OCI-LY3 (cell line): ENCODE results near the gene EFNB2.

Source experiments
- H2AFZ ChIP-seq: fragments of 200-600, 300-600 bp; shearing (Covaris generic); 2 replicates; pipeline ENCODE4 v1.6.0; 2014; ENCODE audit warnings: antibody characterized with exemption, low read depth, low read length
- H3K27ac ChIP-seq: fragments of 200-600, 300-600 bp; sonication (generic); 2 replicates; pipeline ENCODE4 v1.5.1; 2014; ENCODE audit warnings: mild to moderate bottlenecking, low read length, moderate library complexity, mixed read lengths
- H3K27me3 ChIP-seq: fragments of 200-600, 300-600 bp; sonication (generic); 2 replicates; pipeline ENCODE4 v1.6.1; 2014; ENCODE audit warnings: low read depth, low read length, mixed read lengths
- H3K36me3 ChIP-seq: fragments of 200-600, 300-600 bp; sonication (generic); replicated peaks from 2 replicates; pipeline ENCODE3; 2014; ENCODE audit warnings: low read depth, low read length, mixed read lengths
- H3K4me1 ChIP-seq: fragments of 300-600, 200-600 bp; sonication (generic); 2 replicates; pipeline ENCODE4 v1.6.1; 2014; ENCODE audit warnings: low read length, mixed read lengths
- H3K4me2 ChIP-seq: fragments of 200-600, 300-600 bp; sonication (generic); 2 replicates; pipeline ENCODE4 v1.6.1; 2014; ENCODE audit warnings: low read length, mixed read lengths
- H3K4me3 ChIP-seq: fragments of 300-600, 200-600 bp; sonication (generic); 2 replicates; pipeline ENCODE4 v1.5.1; 2014; ENCODE audit warnings: antibody characterized with exemption, mild to moderate bottlenecking, low read length, moderate library complexity
- H3K79me2 ChIP-seq: fragments of 300-600, 200-600 bp; shearing (Covaris generic); 2 replicates; pipeline ENCODE4 v1.6.1; 2014; ENCODE audit warnings: mild to moderate bottlenecking, low read length, mixed read lengths
- H3K9ac ChIP-seq: fragments of 300-600, 200-600 bp; shearing (Covaris generic); 2 replicates; pipeline ENCODE4 v1.6.0; 2014; ENCODE audit warnings: mild to moderate bottlenecking, low read length, moderate library complexity
- H3K9me3 ChIP-seq: fragments of 200-600, 300-600 bp; shearing (Covaris generic); 2 replicates; pipeline ENCODE4 v1.6.1; 2014; ENCODE audit warnings: low read length, mixed read lengths; ENCODE audit not compliant: insufficient read depth
- H4K20me1 ChIP-seq: fragments of 200-600, 300-600 bp; sonication (generic); 2 replicates; pipeline ENCODE4 v1.6.1; 2016; ENCODE audit warnings: low read length, mixed read lengths; ENCODE audit not compliant: insufficient read depth
- EZH2phosphoT487 ChIP-seq: fragments of 200-600 bp; shearing (Covaris generic); IDR thresholded peaks from 2 replicates; pipeline ENCODE4 v1.6.1; 2018; ENCODE audit warnings: antibody characterized with exemption, mixed run types, low read depth
- TF ChIP-seq, protein P1 (sequence below): fragments of 200-600, 300-600 bp; sonication (generic); IDR thresholded peaks from 2 replicates; pipeline ENCODE4 v1.5.1; 2014; ENCODE audit warnings: antibody characterized with exemption, low read length, low read depth

The EFNB2 gene

DNA sequence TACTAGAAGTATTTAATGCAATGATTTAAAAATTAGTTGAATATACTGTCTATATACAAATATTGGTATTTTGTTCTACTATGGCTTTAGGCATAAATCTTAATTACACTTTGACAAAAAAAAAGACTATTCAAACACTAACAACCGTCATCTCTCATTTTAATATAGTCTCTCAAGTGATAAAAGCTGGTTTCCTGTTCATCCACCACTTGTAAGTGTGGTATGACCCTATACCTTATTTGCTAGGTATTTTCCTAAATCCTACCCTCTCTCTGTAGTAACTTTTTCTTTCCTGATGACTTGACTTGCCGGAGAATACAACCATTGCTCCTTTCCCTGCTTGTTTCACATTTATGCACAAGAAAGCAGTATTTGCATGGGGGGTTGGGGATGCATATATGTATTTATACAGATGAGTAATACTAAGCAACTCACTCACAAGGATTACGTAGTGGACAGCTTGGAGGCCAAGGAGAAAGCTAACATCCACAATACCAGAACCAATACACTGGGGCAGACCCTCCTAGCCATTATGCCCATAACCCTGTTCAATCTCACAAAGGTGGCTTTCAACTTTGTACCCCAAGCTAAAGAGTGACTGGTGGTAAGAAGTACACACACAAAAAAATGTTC is 12.7 kb upstream of the EFNB2 start:
- Histone ChIP-seq H3K36me3 (peaks cover 71% of the 10 kb centered on the region), H3K4me2 (no peak overlapping the region), H3K79me2 (peaks cover 90% of the 10 kb centered on the region), H3K27me3 (no peaks in the 10 kb centered on the region), H3K4me3 (no peak overlapping the region), H3K4me1 (peaks cover 6% of the 10 kb centered on the region; the same call in 1 of the 2 replicates), H2AFZ (no peak overlapping the region), H4K20me1 (peaks cover 81% of the 10 kb centered on the region), H3K9me3 (no peaks in the 10 kb centered on the region), H3K9ac (no peak overlapping the region), H3K27ac (no peak overlapping the region)
- TF ChIP-seq, protein P1, sequence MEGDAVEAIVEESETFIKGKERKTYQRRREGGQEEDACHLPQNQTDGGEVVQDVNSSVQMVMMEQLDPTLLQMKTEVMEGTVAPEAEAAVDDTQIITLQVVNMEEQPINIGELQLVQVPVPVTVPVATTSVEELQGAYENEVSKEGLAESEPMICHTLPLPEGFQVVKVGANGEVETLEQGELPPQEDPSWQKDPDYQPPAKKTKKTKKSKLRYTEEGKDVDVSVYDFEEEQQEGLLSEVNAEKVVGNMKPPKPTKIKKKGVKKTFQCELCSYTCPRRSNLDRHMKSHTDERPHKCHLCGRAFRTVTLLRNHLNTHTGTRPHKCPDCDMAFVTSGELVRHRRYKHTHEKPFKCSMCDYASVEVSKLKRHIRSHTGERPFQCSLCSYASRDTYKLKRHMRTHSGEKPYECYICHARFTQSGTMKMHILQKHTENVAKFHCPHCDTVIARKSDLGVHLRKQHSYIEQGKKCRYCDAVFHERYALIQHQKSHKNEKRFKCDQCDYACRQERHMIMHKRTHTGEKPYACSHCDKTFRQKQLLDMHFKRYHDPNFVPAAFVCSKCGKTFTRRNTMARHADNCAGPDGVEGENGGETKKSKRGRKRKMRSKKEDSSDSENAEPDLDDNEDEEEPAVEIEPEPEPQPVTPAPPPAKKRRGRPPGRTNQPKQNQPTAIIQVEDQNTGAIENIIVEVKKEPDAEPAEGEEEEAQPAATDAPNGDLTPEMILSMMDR = no peak
- no peak for TF ChIP-seq EZH2phosphoT487

DNA sequence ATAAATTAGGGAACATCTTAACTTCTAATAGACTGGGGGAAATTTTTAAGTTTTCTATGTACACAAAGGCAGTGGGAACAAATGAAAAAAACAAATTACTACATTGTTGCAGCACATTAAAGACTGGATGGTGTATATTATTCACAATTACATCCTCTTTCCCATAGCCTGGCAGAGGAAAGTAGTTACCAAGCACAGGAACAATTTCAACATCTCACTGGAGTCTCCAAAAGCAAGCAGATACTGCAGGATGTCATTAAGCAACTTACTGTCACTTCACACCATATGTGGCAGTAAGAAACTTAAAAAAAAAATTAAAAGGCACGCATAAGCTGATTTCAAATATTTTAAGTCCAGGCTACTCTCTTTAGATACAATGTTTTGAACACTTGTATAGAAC is 6.4 kb upstream of the EFNB2 start:
- Histone ChIP-seq H3K4me1 (no peaks in the 10 kb centered on the region), H3K36me3 (peaks cover 76% of the 10 kb centered on the region), H2AFZ (no peak overlapping the region), H3K27ac (no peak overlapping the region), H3K27me3 (no peaks in the 10 kb centered on the region), H3K9me3 (no peaks in the 10 kb centered on the region), H3K4me3 (no peak overlapping the region), H3K79me2 (peaks cover 47% of the 10 kb centered on the region), H3K9ac (no peak overlapping the region), H4K20me1 (peaks cover 31% of the 10 kb centered on the region), H3K4me2 (no peak overlapping the region)
- TF ChIP-seq EZH2phosphoT487 = no peak

DNA sequence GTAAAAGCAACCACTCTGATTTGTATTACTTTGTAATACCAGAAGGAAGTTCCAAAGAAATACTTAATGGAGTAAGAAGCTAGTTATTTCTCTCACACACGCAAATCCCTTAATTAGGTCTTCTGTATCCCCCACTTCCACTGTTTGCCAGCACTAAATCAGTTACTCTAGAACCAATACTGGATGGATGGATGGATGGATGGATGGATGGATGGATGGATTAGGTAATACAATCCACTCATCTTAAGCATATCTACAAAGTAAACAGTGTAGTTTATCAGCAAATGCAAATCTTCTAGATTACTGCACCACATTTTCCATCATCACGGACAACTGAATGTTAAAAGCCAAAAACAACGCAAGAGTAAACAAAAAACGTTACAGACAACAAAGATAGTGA is 5.2 kb upstream of the EFNB2 start:
- Histone ChIP-seq H4K20me1 (peaks cover 19% of the 10 kb centered on the region), H3K27me3 (no peaks in the 10 kb centered on the region), H3K4me2 (no peak overlapping the region), H3K4me1 (no peaks in the 10 kb centered on the region), H3K36me3 (peaks cover 76% of the 10 kb centered on the region), H3K9me3 (no peaks in the 10 kb centered on the region), H3K79me2 (peaks cover 35% of the 10 kb centered on the region), H3K9ac (no peak overlapping the region), H3K27ac (no peak overlapping the region), H2AFZ (no peak overlapping the region), H3K4me3 (no peak overlapping the region)
- TF ChIP-seq, protein P1 = no peak
- no peak for TF ChIP-seq EZH2phosphoT487

DNA sequence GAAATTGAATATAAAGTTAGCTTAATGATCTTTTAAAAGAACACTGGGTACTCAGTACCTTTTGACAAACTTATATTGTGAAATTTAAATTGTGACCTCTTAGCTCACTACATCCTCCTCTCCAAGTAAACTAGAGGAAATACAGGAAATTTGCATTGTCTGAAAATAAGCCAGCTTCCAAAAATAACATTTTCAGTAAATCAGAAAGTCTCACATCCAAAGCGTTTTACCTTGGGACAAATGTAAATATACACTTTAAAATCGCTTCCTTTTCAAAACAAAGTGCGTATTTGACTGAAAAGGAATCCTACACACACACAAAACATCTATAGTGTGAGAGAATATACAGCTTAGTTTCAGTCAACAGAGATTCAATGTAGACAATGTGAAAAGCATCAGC is 2.1 kb upstream of the EFNB2 start:
- no peaks in the 10 kb centered on the region for H3K4me1 ChIP-seq
- no peaks in the 10 kb centered on the region for H3K27me3 ChIP-seq
- H3K27ac ChIP-seq = no peak overlapping the region
- H3K9ac ChIP-seq = no peak overlapping the region
- no peak for TF ChIP-seq EZH2phosphoT487
- TF ChIP-seq, protein P1 = no peak
- H4K20me1 ChIP-seq = 0 out of 2 replicates have a peak, but pooled peaks cover 5% of the 10 kb centered on the region
- no peak overlapping the region for H3K4me3 ChIP-seq
- no peaks in the 10 kb centered on the region for H3K9me3 ChIP-seq
- no peak overlapping the region for H2AFZ ChIP-seq
- H3K36me3 ChIP-seq = peaks cover 61% of the 10 kb centered on the region
- peaks cover 17% of the 10 kb centered on the region for H3K79me2 ChIP-seq
- no peak overlapping the region for H3K4me2 ChIP-seq
